ENCODE measurements around the gene GALNT17. TPM values are rescaled to one million over a fixed set of nuclear protein-coding genes. Genes with fewer than 3 reads are reported as not detected.

Gene GALNT17
- total and polyA plus RNA-seq, 2 experiments from 2014 or later, result 11.1 to 65.6 TPM

GRCh38 chr7:71543396-71543795, 411.5 kb downstream of the GALNT17 start (continued):
- TF ChIP-seq, protein P1, sequence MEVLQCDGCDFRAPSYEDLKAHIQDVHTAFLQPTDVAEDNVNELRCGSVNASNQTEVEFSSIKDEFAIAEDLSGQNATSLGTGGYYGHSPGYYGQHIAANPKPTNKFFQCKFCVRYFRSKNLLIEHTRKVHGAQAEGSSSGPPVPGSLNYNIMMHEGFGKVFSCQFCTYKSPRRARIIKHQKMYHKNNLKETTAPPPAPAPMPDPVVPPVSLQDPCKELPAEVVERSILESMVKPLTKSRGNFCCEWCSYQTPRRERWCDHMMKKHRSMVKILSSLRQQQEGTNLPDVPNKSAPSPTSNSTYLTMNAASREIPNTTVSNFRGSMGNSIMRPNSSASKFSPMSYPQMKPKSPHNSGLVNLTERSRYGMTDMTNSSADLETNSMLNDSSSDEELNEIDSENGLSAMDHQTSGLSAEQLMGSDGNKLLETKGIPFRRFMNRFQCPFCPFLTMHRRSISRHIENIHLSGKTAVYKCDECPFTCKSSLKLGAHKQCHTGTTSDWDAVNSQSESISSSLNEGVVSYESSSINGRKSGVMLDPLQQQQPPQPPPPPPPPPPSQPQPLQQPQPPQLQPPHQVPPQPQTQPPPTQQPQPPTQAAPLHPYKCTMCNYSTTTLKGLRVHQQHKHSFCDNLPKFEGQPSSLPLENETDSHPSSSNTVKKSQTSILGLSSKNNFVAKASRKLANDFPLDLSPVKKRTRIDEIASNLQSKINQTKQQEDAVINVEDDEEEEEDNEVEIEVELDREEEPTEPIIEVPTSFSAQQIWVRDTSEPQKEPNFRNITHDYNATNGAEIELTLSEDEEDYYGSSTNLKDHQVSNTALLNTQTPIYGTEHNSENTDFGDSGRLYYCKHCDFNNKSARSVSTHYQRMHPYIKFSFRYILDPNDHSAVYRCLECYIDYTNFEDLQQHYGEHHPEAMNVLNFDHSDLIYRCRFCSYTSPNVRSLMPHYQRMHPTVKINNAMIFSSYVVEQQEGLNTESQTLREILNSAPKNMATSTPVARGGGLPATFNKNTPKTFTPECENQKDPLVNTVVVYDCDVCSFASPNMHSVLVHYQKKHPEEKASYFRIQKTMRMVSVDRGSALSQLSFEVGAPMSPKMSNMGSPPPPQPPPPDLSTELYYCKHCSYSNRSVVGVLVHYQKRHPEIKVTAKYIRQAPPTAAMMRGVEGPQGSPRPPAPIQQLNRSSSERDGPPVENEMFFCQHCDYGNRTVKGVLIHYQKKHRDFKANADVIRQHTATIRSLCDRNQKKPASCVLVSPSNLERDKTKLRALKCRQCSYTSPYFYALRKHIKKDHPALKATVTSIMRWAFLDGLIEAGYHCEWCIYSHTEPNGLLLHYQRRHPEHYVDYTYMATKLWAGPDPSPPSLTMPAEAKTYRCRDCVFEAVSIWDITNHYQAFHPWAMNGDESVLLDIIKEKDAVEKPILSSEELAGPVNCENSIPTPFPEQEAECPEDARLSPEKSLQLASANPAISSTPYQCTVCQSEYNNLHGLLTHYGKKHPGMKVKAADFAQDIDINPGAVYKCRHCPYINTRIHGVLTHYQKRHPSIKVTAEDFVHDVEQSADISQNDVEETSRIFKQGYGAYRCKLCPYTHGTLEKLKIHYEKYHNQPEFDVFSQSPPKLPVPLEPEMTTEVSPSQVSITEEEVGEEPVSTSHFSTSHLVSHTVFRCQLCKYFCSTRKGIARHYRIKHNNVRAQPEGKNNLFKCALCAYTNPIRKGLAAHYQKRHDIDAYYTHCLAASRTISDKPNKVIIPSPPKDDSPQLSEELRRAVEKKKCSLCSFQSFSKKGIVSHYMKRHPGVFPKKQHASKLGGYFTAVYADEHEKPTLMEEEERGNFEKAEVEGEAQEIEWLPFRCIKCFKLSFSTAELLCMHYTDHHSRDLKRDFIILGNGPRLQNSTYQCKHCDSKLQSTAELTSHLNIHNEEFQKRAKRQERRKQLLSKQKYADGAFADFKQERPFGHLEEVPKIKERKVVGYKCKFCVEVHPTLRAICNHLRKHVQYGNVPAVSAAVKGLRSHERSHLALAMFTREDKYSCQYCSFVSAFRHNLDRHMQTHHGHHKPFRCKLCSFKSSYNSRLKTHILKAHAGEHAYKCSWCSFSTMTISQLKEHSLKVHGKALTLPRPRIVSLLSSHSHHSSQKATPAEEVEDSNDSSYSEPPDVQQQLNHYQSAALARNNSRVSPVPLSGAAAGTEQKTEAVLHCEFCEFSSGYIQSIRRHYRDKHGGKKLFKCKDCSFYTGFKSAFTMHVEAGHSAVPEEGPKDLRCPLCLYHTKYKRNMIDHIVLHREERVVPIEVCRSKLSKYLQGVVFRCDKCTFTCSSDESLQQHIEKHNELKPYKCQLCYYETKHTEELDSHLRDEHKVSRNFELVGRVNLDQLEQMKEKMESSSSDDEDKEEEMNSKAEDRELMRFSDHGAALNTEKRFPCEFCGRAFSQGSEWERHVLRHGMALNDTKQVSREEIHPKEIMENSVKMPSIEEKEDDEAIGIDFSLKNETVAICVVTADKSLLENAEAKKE (CRISPR knock-in tag; IDR thresholded peaks at IDR 0.05), result no peak

GRCh38 chr7:71544816-71545215, 412.9 kb downstream of the GALNT17 start:
- peaks cover 17% of the 10 kb centered on the region; the same call in 2 of the 3 replicates for H3K36me3 Mint-ChIP-seq (ENCODE audit: low read depth)
- Histone ChIP-seq H3K27ac (ENCODE audit: low read depth) (no peak overlapping the region), H3K36me3 (ENCODE audit: insufficient read depth) (no peaks in the 10 kb centered on the region; the same call in 1 of the 2 replicates), H3K4me2 (no peak overlapping the region), H3K4me1 (ENCODE audit: insufficient read depth) (no peaks in the 10 kb centered on the region), H4K20me1 (replicated peaks; ENCODE audit: insufficient read depth) (no peaks in the 10 kb centered on the region), H3K4me3 (no peak overlapping the region), H2AFZ (no peak overlapping the region), H3K9me2 (ENCODE audit: insufficient read depth) (no peaks in the 10 kb centered on the region), H3F3A (replicated peaks; ENCODE audit: low read depth) (no peaks in the 10 kb centered on the region), H3K27me3 (ENCODE audit: insufficient read depth) (no peaks in the 10 kb centered on the region), H3K79me2 (replicated peaks; ENCODE audit: insufficient read depth) (no peaks in the 10 kb centered on the region; the same call in 1 of the 2 replicates)
- no peak overlapping the region for H3K4me3 Mint-ChIP-seq
- ATAC-seq (no peak), DNase-seq (ENCODE audit: low spot score) (no peak)
- H3K27me3 Mint-ChIP-seq (ENCODE audit: insufficient read depth, low read depth, poor library complexity), result peaks cover 2% of the 10 kb centered on the region
- TF ChIP-seq EZH2 (IDR thresholded peaks at IDR 0.05; ENCODE audit: low read depth, unreplicated experiment) (no peak), ETS1 (IDR thresholded peaks at IDR 0.05) (no peak), STAT1 (IDR thresholded peaks at IDR 0.05; ENCODE audit: unreplicated experiment) (no peak), POLR2AphosphoS5 (IDR thresholded peaks at IDR 0.05; ENCODE audit: low read depth) (no peak), ZNF114 (CRISPR knock-in tag; IDR thresholded peaks at IDR 0.05) (no peak), NANOG (IDR thresholded peaks at IDR 0.05; ENCODE audit: borderline replicate concordance) (no peak), JUNB (IDR thresholded peaks at IDR 0.05; ENCODE audit: unreplicated experiment) (no peak)
- TF ChIP-seq, protein P1 (CRISPR knock-in tag; IDR thresholded peaks at IDR 0.05), result no peak
- peaks cover 9% of the 10 kb centered on the region; the same call in 2 of the 3 replicates for H3K9me3 Mint-ChIP-seq
- H3K4me1 Mint-ChIP-seq, result peaks cover 6% of the 10 kb centered on the region; the same call in 1 of the 3 replicates
- no peak overlapping the region for H3K27ac Mint-ChIP-seq

All from GM23338 (cell line).